GM20000 (cell line): ENCODE data around the gene IL17D.

Source experiments
- DNase-seq: peaks from one replicate; pipeline ENCODE4 v3.0.0; 2012; ENCODE audit warnings: low spot score
- CTCF ChIP-seq: IDR thresholded peaks from 2 replicates; pipeline ENCODE4 v1.5.1; 2012; ENCODE audit warnings: mild to moderate bottlenecking, control low read depth; ENCODE audit errors: extremely low read depth, missing control alignments

IL17D gene

DNA sequence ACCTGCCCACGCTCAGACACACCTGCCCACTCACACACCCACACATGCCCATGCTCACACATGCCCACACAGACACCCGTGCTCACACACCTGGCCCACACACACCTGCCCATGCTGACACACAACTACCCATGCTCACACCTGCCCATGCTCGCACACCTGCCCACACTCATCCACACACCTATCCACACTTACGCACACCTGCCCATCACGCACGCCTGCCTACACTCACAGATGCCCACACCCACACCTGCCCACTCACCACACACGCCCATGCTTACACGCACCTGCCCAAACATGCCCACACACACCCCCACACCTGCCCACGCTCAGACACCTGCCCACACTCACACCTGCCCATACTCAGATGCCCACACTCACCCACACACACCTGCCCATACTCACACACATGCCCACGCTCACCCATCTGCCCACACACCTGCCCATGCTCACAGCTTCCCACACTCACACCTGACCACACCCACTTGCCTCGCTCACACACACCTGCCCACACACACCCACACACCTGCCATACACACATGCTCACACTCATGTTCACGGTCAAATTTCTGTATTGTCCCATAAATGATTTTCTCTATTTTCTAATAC lies 15.6 kb downstream of the IL17D start:
- no peak for TF ChIP-seq CTCF
- DNase-seq, result no peak

DNA sequence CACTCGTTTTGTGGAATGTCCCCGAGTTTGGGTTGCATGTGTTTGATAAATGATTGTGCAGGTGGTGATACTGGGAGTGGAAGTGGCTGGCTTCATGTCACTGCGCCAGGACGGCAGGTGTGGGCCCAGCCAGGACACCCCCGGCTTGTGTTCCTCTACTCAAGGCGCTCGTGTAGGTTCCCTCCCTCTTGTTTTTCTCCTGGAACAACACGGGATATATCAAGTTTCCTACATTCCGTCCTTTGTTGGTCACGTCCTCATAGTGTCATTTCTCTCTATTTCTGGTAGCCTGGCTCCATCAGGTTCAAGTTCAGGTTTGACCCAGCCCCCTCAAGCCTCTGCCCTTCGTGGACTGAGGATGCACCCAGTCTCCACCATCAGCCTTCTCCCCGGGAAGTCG lies 16.3 kb downstream of the IL17D start:
- DNase-seq, result no peak

DNA sequence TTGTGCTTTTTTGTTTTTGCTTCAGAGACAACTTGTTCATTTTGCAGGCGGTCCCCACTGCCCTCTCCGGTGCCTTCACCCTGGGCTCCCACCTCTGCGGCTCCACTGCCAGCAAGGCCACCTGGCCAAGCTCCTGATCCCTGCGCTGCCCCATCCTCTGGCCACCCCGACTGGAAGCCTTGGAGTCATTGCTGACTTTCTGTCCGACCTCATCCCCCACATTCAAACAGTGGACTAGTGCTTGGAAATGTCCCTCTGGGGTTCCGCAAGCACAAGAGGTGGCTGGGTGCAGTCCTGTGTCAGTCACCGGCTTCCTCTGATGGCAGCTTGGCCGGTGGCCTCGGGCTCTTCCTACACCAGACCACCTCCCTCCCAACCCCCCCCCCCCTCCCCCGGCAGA lies 17.0 kb downstream of the IL17D start:
- DNase-seq, result no peak
- TF ChIP-seq CTCF, result no peak

More for the DNA sequence above, 16.3 kb downstream of the IL17D start:
- no peak for TF ChIP-seq CTCF

DNA sequence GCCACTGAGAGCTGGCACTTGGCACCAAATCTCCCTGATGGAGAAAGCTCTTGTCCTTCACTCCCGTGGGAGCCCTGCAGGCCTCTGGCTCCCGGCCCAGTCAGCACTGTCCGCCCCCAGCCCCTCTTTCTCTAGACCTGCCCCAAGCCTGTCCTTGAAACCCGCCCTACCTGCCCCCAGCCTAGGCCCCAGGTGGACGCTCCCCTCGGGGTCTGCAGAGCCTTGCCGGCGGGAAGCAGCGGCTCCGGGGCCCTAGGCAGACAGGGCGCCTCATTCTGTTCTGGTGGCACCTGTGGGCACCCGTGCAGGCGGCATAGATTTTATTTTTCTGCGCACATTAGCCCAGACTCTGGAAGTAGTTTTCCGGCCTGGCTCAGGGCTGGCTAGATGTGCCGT lies 17.6 kb downstream of the IL17D start:
- DNase-seq, result no peak
- no peak for TF ChIP-seq CTCF

GRCh38 chr13:20721454-20722357 lies 18.2 kb downstream of the IL17D start:
- TF ChIP-seq CTCF, result no peak
- no peak for DNase-seq

DNA sequence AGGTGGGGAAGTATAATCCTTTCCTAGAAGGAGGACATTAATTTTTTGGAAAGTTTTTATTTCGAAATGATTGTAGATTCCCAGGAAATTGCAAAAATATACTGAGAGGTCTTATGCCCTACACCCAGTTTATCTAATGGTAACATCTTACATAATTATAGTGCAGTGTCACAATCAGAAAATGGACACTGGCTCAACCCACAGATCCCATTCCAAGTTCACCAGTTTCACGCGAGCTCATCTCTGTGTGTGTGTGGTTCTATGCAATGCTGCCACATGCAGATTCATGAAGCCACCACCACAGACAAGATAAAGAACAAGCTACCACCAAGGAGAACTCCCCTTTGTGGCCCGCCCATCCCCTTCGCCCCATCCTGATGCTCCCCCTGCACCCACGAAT lies 24.4 kb downstream of the IL17D start:
- TF ChIP-seq CTCF, result no peak
- no peak for DNase-seq

- TF ChIP-seq CTCF, result no peak
Observed at GRCh38 chr13:20728579-20729311, 25.2 kb downstream of the IL17D start.

More at GRCh38 chr13:20728579-20729311, 25.2 kb downstream of the IL17D start:
- no peak for DNase-seq
